Glomerular endothelial cell (primary cell): ENCODE results near the gene CBL. TPM values are rescaled to one million over a fixed set of nuclear protein-coding genes. Genes with fewer than 3 reads are reported as not detected.

Experiments
- DNase-seq: peaks from one replicate; pipeline ENCODE4 v3.0.0-alpha.2; 2011; ENCODE audit warnings: low read depth, low spot score; ENCODE audit errors: extremely low read depth
- total RNA-seq: library from RNA; depleted of rRNA; stranded (reverse); fragments of >200 nt; gene quantifications from 2 replicates; pipeline ENCODE4 v1.2.3, GENCODE V29; 2015

CBL gene
- total RNA-seq, 1 donor from 2014 or later: 38.7 TPM

- no peak for DNase-seq
Observed at GRCh38 chr11:119305556-119306372, 99.6 kb downstream of the CBL start.

- DNase-seq: no peak
Observed at GRCh38 chr11:119306373-119306890, 100.3 kb downstream of the CBL start.

DNA sequence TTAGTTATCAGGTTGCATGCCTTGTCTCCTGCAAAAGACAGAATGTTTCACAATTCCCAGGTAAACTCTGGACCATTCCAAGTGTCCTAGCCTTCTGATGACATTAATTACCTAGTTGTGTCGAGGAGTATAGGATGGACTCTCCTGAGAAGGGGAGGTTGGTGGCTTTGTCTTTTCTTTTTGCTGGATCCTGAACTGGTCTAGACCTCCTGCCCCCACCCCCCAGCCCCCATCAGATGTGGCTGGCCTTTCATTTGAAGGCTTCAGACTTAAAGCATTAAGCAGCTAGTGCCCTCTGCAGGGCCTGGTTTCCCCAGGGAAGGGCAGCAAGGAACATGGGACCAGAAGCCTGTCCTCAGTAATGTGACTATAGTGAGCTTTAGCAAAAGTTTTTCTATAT lies 101.1 kb downstream of the CBL start:
- DNase-seq: no peak

DNA sequence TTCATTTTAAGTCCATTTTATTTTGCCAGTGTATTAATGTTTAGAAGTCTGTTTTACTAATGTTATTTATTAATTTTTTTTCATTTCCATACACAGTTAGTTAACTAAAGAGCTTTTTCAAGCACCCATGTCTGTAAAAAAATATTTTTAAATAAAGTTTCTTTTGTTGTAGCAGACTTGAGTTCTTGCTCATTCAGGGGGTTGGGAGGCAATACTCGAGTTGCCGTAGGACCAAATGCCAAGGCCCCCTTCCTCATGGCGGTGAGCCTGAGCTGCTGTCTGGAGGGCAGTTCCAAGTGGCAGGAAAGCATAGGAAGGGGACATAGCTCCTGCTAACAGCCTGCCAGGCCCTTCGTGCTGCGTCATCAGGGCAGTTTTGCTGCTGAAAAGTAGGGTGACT lies 101.8 kb downstream of the CBL start:
- no peak for DNase-seq

GRCh38 chr11:119309411-119309810 lies 103.3 kb downstream of the CBL start:
- no peak for DNase-seq

- no peak for DNase-seq
Observed at GRCh38 chr11:119309953-119310681, 104.0 kb downstream of the CBL start.

DNA sequence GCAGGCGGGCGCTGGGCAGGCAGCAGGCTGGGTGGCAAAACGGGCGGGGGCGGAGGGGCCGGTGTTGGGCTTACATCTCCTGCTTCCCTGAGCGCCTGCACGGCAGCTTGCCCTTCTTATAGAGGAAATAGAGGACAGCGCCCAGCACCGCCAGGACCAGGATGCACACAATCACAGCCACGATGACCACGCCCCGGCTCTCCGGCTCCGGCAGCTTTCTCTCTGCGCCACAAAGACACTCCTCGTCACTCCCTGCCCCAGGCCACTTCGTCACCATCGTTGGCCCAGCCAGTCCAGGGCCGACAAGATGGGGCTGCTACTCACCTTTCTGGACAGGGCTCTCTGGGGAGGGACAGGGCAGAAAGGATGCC lies 104.5 kb downstream of the CBL start:
- DNase-seq: no peak

GRCh38 chr11:119314726-119315125 lies 108.6 kb downstream of the CBL start:
- no peak for DNase-seq

DNA sequence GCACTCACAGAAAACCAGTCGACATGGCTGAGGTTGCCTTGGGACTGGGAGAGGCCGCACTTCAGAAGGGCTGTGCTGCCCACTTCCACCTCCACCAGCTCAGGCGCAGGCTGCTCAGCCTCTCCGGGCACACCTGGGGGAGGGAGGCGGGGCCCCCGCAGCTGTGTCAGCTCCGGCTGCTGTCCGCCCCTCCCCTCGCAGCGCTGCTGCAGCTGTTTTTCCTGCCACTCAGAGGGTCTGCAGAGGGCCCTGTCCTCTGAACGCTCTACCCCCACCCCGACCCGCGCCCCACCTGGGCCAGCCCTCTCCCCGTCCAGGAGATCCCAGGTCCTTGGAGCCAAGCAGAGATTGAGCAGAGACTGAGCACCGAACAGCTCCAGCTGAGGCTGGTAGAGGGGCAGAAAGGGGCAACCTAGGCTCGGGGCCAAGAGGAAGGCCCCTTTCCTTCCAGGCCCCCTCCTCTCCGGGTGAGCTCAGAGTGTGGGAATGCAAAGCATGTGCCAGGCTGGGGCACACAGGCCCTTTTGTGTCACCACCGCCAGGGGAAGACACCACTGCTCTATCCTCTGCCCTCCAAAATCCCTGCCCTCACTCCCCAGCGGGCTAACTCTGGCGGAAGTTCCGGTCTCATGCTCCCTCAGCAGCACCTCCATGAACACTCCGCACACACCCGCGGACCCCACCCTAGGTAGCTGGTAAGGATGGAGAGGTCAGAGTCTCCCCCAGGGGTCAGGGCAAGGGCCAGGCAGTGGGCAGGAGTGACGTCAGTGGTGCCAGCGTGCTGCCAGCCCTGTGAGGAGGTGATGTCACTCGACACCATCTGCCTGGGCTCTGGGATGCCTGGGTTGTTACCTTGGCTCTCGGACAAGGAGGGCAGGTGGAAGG lies 109.2 kb downstream of the CBL start:
- DNase-seq: no peak

DNA sequence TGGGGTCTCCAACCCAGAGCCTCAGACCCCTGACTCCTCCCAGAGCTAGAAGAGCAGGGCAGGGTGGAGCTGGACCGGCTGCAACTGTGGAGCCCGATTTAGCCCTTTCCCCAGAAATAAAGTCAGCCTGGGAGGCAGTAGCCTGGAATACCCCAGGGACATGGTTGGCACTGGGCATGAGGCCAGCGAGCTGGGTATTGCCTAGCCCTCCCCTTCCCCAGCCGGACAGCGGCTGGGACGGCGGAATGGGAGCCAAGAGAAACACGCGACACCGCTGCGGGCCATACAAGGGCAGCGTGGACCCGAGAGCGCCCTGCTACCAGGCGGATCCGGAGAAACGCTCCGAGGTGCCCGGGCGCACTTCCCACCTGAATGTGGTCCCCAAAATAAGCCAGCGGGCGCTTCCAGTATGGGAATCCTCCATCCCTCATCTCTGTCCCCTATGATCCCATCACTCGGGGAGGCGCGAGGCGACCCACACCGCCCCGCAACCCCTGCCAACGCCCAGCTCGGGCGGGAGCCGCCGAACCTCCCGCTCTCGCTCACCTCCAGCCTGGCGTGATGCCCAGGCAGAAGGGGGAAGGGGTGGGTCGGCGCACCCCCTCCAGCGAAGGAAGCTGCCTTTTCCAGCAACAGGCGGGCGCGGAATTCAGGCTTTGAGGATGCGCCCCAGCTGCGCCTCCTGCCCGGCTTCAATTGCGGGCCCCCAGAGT lies 110.0 kb downstream of the CBL start:
- no peak for DNase-seq

GRCh38 chr11:119316729-119317591 lies 110.8 kb downstream of the CBL start, which contains the start of gene MCAM:
MCAM (minus strand) TSS chr11:119317130; CDS start chr11:119317101, 29 bp downstream.
- no peak for DNase-seq

DNA sequence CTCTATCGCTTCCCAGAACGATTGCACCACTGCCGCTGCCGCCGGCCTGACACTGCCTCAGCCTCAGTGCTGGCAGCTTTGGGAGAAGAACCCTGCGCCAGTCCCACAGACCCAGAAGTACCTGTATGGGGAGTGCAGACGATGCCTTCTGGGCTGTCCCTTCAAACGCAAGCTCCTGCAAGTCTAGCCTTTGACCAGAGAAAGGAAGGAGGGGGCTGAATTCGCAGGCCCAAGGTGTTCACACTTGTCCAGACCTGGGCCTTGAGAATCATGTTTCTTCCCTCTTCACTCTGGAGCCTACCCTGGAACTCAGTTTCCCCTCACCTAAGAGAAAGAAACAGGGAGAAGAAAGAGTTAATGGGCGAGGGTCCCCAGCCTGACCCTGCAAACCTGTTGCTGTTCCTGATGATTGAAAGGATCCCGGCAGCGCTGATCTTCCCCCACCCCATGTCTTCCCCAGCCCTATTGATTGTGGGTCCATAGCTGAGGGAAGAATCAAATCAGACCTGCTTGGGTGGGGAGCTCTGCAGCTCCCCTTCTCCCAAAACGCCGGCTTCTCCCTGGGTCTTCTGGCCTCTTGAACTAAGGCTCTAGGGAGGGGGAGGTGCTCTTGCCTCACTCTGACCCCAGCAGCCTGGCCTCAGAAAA lies 111.6 kb downstream of the CBL start:
- DNase-seq: no peak

GRCh38 chr11:119318240-119319135 lies 112.3 kb downstream of the CBL start:
- DNase-seq: no peak

DNA sequence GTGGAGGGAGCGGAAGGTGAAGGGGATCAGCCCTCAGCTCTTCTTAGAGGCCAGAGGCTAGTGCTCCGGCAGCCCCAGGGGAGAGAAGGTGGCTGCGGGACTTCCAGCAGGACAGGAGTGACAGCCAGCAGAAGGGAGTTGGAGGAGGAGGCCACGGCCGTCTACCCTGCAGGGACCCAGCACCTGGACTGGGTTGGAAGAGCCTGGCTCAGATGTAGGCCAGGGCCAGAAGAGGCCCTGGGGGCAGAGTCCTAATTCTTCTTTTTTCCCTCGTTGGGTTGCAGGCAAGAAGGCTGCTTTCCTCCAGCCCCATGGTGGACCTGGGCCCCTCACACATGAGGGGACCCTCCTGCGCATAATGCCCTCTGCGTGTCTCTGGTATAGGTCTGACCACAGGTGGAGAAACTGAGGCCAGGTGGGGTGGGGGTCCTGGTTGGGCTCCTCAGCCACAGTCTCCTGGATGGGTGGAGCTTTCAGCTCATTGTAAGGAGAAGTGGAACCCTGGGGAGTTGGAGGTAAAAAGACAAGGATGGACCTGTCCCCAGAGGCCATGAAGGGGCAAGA lies 113.1 kb downstream of the CBL start:
- no peak for DNase-seq

DNA sequence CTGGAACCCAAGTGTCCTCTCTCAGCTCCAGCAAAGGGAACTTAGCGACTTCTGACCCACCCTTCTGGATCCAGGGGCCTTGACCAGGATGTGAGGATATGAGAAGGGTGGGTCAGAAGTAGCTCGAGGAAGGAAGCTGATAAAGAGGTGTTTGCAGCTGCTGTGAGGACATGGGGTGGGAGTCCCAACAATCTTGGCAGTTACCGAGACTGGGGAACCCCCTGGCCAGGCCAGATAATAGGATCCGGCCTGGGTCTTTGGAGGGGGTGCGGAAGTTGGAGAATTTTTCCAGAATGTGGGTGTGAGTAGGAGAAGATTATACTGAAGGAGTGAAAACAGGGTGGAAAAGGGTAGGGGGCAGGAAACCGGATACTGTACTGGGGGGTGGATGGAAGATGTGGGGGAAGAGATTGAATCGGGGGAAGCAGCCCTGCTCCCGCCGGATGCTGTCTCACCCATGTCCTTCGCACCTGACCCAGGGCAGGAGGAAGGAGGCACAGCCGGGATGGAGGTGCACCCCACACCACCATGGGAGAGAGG lies 113.6 kb downstream of the CBL start:
- DNase-seq: no peak

- no peak for DNase-seq
Observed at GRCh38 chr11:119320240-119320775, 114.2 kb downstream of the CBL start.
